ENCODE data around the gene IFITM1. TPM values are rescaled to one million over a fixed set of nuclear protein-coding genes. Genes with fewer than 3 reads are reported as not detected.
"Not testable (repeated sequence)": the region's sequence is repeated elsewhere in the genome, so short reads cannot be mapped to it uniquely, and the experiment has no call there.

IFITM1 gene
- total RNA-seq, 1 donor, result 78.1 TPM

DNA sequence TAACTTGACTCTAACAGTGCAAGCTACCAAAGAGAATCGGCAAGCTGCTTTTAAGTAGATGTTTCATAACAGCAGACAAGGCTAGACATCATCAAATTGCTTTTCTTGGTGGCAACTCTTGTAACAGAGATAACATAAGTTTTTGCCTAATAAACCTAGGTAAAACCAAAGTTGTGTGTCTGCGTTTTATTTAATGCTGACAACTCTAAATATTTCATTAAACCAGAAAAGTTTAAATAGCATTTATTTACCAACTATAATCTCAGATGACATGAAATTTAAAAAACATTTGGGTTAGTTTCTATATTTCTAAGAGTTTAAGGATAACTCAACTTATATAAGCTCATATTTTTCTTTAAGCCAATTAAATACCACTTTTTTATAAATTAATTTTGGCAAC lies 26.1 kb downstream of the IFITM1 start:
- no peak for DNase-seq (ENCODE audit: low read depth in 2 of 3, low spot score in 2 of 3)

DNA sequence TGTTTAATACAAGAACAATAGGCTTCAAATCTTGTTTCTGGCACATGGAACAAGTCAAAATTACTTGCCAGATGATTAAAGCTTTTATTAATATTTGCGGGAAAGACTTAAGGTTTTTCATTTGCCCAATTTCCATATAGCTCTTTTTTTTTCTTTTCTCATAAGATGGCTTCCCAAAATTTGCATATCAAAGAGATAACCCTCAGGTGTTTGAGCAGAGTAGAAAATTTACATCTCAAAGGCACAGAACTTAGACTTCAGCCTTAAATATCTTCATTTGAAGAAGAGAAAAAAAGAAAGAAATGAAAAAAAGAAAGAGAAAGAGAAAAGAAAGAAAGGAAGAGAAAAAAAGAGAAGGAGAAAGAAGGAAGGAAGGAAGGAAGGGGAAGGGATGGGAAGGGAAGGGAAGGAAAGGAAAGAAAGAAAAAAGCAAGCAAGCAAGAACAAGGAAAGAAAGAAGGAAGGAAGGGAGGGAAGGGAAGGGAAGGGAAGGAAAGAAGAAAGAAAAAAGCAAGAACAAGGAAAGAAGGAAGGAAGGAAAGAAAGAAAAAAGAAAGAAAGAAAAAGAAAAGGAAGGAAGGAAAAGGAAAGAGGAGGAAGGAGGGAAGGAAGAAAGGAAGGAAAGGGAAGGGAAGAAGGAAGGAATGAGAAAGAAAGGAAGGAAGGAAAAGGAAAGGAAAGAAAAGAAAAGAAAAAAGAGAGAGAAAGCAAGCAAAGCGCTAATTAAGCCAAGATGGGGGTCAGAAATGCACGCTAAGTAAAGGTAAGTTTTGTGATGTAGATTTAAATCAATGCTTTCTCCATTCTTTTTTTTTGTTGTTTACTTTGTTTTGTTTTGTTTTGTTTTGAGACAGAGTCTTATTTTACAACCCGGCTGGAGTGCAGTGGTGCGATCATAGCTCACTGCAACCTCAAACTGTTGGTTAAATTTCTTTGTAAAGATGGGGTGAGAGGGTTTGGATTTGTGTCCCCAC lies 27.0 kb downstream of the IFITM1 start:
- DNase-seq (ENCODE audit: low read depth in 2 of 3, low spot score in 2 of 3), result no peak

GRCh38 chr11:342328-342727 lies 28.5 kb downstream of the IFITM1 start:
- DNase-seq (ENCODE audit: low read depth in 2 of 3, low spot score in 2 of 3), result no peak

- no peak for DNase-seq (ENCODE audit: low read depth in 2 of 3, low spot score in 2 of 3)
These were observed 31.2 kb downstream of the IFITM1 start for GRCh38 chr11:344836-345578.

DNA sequence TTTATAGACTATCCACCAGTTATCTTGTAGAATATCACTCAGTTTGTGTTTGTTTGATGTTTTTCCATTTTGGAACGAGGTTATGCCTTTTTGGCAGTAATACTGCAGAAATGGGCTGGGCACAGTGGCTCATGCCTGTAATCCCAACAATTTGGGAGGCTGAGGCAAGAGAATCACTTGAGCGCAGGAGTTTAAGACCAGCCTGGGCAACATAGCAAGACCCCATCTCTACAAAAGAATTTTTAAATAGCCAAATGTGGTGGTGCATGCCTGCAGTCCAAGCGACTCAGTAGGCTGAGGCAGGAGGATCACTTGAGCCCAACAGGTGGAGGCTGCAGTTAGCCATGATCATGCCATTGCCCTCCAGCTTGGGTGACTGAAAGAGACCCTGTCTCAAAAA lies 32.7 kb downstream of the IFITM1 start:
- DNase-seq (ENCODE audit: low read depth in 2 of 3, low spot score in 2 of 3), result no peak

- not testable (repeated sequence) for DNase-seq (ENCODE audit: low read depth in 2 of 3, low spot score in 2 of 3)
These were observed 35.6 kb downstream of the IFITM1 start for GRCh38 chr11:349270-349954.

- not testable (repeated sequence) for DNase-seq (ENCODE audit: low read depth in 2 of 3, low spot score in 2 of 3)
These were observed 36.3 kb downstream of the IFITM1 start for GRCh38 chr11:350033-350722.

GRCh38 chr11:350723-351255 lies 36.9 kb downstream of the IFITM1 start:
- DNase-seq (ENCODE audit: low read depth in 2 of 3, low spot score in 2 of 3), result no peak

GRCh38 chr11:351411-351810 lies 37.6 kb downstream of the IFITM1 start:
- DNase-seq (ENCODE audit: low read depth in 2 of 3, low spot score in 2 of 3), result no peak

DNA sequence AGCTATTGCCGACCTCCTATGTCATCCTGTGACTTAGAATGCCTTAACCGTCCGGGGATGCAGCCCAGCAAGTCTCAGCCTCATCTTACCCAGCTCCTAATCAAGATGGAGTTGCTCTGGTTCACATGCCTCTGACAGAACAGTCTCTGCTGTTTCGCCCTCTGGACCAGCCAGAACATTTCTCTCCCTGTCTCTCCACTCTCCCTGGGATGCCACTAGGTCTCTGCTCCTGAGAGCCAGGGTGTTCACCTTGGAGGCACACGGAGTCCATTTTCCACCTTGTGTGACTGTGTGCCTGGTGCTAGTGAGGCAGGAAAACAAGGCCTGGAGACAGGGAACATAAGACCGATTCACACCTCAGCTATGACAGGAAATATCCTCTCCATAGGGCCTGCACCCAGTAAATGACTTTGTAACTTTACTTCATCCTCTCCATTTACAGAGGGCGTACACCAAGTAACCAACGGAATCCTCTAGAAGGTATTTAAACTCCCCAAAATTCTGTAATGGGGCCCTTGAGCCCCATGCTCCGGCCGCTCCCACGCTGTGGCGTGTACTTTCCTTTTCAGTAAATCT lies 38.7 kb downstream of the IFITM1 start:
- no peak for DNase-seq (ENCODE audit: low read depth in 2 of 3, low spot score in 2 of 3)

GRCh38 chr11:353179-353873 lies 39.5 kb downstream of the IFITM1 start:
- no peak for DNase-seq (ENCODE audit: low read depth in 2 of 3, low spot score in 2 of 3)

- peak; percentile 77 to 91 (median 87) for DNase-seq (ENCODE audit: low read depth in 2 of 3, low spot score in 2 of 3)
These were observed 42.0 kb downstream of the IFITM1 start for GRCh38 chr11:355581-356458.

- no peak for DNase-seq (ENCODE audit: low read depth in 2 of 3, low spot score in 2 of 3)
These were observed 42.8 kb downstream of the IFITM1 start for GRCh38 chr11:356610-357009.

DNA sequence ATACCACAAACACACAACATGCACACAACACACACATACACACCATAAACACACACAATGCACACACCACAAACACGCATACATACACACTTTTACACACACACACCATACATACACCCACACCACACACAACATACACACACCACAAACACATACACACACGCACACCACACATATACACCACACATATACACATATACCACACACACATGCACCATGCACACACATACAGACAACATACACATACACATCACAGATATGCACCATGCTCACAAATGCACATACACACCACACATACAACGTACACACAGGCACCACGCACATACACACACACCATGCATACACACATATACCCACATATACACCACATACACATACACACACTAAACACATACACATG lies 43.7 kb downstream of the IFITM1 start:
- DNase-seq (ENCODE audit: low read depth in 2 of 3, low spot score in 2 of 3), result no peak

DNA sequence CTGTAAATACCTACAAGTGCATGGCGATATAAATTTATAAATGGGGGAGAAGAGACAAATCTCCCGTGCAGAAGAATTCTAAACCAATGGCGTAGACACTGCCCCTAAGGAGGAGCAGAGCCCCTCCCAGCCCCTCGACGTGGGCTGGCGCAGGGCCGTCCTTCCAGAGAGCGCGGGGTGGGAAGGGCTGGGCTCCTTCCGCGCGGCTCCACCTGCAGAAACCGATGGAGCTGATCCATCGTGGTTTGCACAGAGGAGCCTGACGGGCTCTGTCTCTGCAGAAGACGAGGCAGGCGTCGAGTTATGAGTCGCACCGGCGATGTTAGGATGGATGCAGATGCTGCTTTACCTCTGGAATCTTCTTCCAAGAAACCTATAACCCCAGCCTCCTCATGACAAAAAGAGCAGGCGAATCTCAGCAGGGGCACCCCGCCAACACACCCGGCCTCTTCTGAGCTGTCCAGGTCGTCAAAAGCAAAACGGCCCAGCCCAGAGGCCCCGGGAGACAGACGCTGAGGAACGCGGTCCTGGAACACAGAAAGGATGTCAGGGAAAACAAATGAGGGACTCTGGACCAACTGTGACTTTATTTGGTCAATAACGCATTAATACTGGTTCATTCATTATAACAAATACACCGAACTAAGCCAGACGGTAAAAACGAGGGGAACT lies 44.4 kb downstream of the IFITM1 start:
- no peak for DNase-seq (ENCODE audit: low read depth in 2 of 3, low spot score in 2 of 3)

DNA sequence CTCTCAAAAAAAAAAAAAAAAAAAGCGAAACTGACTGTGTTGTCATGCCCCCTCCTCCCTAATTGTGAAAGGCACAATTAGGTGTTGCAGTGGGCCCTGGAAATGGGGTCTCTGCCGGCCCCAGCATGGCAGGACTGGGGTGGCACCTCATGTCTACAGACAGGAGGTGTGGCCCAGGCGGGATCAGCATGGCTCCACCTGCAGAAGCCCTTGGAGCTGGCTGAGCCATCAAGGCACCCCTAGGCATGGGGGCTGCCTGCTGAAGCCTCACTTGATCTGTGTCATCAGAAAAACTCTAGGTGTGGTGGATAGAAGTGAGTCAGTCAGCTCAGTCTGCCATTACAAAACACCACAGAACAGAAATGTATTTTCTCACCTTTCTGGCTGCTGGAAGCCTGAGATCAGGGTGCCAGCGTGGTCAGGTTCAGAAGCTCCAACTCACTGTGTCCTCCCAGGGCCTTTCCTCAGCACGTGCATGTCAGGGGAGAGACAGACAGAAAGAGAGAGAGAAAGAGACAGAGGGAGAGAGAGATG lies 45.4 kb downstream of the IFITM1 start:
- DNase-seq (ENCODE audit: low read depth in 2 of 3, low spot score in 2 of 3), result no peak
